HG03575 (cell line): ENCODE measurements around the gene MB21D2.

Experiments
- ATAC-seq: cut with Tn5 transposase; IDR thresholded peaks from one replicate; pipeline ENCODE4 v1.9.1; 2021; ENCODE audit not compliant: unreplicated experiment, insufficient number of reproducible peaks, low FRiP score; ENCODE audit errors: extremely low read depth

MB21D2 gene

DNA sequence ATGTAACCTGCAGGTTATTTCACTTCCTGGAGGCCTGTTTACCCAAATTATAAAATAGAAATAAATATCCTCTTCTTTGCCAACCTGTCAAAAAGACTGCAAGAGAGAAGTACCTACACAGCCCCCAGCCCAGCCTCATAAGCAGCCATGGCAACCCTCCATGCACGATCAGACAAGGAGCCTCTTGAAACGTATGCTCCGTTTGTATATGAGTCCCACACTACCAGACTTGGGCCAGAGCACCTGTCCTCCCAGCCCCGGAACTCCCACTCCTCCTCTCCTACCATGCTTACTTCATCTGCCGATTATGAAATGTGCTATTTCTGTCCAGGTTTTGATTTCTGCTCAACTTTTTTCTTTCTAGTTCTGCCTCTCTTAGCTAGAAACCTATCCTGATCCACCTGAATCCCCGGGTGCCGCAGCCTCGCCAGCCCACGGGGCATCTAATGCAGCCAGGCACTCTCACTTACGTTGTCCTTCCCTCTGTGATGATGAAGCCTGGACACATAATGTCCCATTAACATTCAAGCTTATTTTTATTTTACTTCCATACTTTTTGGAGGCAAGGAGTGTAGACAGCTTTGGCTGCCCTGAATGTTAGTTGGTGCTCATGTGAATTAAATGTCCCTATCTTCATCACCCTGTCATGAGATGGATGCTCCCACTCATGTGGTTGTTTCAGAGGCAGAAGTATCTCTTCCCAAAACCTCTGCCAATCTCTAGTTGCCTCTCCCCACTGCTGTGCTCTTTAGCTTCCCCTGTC is 73.8 kb downstream of the MB21D2 start:
- no peak for ATAC-seq

DNA sequence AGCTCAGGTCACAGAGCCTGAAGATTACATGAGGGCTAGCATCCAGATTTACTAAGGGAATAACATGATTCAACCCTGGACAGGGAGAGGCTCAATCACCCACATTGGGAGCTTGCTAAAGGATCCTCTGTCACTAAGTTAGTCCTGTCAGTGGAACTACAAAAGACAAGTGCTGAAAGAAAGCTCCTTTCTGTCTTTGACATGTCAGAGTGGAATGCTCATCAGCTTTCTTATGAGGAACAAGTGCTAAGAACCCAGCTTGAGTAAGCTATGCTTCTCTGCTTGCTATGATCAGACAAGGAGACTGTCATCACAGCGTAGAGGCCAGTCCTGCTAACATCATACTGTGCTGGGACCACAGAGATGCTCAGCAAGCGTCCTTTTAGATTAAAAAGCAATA is 74.5 kb downstream of the MB21D2 start:
- no peak for ATAC-seq

DNA sequence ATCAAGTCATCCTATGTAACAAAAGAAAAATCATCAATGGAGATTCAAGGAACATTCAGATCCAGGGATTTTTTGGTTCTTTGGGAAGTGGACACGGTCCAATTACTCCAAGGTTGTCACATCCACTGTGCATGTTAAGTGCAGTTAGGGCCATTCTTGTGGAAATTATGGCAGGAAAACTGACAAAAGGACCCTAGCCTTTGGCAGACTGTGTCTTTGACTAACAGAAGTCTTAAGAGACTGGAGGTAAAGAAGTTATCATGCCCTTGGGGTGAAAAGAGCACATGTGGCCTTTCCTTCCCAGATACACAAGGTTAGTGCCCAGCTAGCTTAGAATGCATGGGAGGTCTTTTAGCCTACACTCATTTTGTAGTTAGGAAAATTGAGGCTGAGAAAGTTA is 74.9 kb downstream of the MB21D2 start:
- no peak for ATAC-seq

DNA sequence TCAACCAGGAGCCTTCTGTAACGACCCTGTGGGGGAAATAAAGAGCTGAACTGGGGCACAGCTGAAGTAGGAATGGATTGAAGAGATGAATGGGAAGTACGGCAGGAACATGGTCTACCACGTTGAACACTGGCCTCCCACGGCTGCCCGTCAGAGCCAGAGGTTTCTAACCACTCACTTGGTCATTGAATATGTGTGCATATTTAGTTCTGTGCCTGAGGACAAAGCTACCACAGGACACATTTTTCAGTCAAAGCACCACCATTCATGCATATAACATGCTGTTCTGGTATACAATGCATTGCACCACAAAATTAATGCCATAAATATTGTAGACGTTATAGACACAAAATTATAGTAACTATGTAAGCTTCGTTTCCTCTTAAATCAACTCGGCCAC is 75.5 kb downstream of the MB21D2 start:
- ATAC-seq: no peak

DNA sequence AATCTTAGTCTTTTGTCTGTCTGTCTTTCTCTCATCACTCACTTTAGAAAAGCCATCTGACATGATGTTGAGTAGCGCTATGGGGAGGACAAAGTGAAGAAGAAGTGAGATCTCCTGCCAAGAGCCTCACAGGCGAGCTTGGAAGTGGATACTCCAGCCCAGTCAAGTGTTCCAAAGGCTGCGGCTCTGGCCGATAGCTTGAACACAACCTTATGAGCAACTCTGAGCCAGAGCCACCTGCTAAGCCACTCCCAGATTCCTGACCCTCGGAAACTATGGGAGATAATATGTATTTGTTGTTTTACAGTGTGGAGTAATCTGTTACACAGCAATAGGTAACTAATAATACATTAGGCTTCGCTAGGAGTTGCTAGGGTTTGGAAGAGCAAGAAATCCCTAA is 76.2 kb downstream of the MB21D2 start:
- no peak for ATAC-seq

DNA sequence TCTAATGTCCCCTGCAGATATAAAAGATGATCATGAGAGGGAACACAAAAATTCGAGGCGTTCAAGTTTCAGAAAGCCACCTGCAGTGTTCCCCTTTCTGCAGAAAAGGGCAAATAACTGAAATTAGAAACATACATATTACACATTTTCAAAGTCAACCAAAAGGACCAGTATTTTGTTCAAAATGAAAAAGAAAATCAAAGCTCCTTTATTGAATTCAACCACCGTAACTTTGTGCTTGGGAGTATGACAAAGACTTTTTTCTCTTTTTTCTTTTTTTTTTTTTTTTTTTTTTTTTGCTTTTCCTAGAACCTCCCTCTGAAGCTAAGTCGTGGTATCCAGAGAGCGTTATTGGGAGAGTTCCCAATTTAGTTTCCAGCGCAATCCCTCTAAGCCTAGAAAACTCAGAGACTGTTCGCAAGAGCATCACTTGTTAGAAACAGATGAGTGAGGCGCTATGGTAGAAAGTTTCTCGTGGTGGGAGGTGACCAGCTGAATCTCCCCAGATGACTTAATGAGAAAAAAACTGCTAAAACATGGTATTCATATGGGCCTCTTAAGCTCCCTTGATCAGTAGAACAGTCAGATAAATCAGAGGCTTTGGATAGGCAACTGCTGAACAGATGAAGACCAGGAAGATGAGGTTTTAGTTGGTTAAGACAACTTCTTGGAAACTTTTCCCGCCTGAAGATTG is 77.4 kb downstream of the MB21D2 start:
- ATAC-seq: no peak

DNA sequence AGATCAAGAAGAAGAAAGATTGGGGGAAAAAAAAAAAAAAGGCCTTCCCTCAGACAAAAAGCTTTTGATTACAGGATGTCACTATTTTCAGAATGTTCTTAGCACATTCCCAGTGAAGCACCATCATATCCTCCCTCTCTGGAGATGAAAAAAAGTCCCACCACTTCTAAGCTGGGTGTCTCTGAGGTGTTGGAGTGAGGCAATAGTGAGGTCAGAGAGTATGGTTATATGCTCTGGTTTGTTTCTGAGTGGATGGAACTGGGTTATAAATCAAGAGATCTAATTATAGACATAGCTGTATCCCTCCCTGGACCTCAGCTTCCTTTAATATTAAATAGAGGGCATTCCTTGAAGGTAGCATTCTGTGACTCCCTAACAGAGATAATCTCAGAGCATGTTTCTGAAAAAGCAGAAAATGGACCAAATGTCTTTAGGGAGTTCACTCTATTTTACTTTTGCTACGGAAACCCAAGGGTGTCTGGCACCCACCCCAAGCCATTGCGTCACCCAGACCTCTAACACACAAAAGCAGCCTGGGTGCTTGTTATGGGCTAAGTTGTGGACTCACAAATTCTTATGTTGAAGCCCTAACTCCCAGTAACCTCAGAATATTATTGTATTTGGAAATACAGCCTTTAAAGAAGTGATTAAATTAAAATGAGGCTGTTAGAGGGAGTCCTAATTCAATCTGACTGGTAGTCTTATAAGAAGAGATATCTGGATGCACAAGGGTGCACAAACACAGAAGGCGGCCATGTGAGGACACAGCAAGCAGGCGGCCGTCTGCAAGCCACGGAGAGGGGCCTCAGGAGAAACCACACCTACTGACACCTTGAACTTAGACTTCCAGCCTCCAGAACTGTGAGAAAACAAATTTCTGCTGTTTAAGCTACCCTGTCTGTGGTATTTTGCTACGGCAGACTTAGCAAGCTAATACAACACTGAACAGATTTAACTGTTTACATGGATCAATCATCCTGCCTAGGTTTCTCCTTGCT is 81.5 kb downstream of the MB21D2 start:
- ATAC-seq: no peak

DNA sequence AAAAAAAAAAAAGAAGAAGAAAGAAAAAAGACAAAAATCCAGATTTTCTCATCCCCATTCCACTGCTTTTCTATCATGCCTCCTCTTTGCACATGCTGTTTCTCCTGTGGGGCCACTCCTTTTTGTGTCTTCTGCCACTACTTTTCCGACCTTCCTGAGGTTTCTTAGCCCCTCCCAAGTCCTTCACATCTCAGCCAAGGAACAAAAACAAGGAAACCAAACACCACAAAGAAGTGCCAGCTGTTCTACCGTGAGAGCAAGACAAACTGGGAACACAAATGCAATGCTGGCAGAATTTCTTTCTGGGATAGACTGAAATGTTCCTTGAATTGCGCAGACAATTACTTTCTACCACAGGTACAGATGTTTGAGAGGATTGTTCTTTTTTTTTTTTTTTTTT is 83.2 kb downstream of the MB21D2 start:
- ATAC-seq: no peak

GRCh38 chr3:192833177-192833890 is 84.3 kb downstream of the MB21D2 start:
- no peak for ATAC-seq

GRCh38 chr3:192831801-192832347 is 85.8 kb downstream of the MB21D2 start:
- ATAC-seq: no peak

DNA sequence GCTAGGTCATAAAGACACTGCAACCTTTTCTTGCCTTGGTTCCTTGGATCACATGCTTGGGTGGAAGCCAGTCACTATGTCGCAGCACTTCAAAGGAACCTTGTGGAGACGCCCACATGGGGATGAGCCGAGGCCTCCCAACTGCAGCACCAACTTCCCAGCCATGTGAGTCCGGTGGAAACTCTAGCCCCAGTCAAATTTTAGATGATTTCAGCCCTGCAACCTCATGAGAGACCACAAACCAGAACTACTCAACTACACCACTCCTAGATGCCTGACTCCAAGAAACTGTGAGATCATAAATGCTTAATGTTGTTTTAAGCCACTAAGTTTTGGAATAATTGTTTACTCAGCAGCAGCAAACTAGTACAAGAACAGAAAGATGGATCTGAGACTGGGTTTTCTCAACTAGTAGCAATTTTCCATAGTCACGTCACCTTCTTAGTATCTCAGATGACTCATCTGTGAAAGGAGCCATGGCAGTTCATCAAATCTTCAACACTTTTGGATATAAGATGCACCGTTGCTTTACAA is 86.5 kb downstream of the MB21D2 start:
- peak; percentile 29 for ATAC-seq

- peak; percentile 21 for ATAC-seq
These were observed 87.2 kb downstream of the MB21D2 start for GRCh38 chr3:192830291-192831110.

- no peak for ATAC-seq
These were observed 89.6 kb downstream of the MB21D2 start for GRCh38 chr3:192827863-192828594.

DNA sequence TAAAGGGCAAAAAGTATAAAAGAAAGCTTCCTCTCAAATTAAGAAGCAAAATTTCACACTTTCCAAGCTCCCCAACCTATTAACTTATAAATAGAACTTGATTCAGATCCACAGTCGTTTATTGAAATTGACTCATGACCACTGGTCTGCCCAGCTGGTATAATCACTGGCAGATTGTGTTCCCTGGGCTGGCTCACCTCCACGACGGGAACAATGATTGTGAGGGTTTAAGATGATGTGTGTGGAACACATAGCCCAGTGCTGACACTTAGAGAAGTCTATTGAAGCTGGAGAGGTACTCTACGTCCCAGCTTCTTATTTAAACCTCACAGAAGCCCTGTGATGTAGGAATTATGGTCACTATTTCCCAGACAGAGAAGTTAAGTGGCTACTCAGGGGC is 90.4 kb downstream of the MB21D2 start:
- no peak for ATAC-seq

- no peak for ATAC-seq
These were observed 91.2 kb downstream of the MB21D2 start for GRCh38 chr3:192826214-192827006.

GRCh38 chr3:192825657-192826200 is 91.9 kb downstream of the MB21D2 start:
- no peak for ATAC-seq
